Prostate gland (tissue), 2 donors: Measurements from ENCODE around the gene POTEH.
"Not testable (repeated sequence)": the region's sequence is repeated elsewhere in the genome, so short reads cannot be mapped to it uniquely, and the experiment has no call there.

Experiments used
- POLR2A ChIP-seq: fragments of 450-650 bp; IDR thresholded peaks from one replicate; pipeline ENCODE4 v1.6.1; 2016; ENCODE audit warnings: antibody characterized with exemption, mild to moderate bottlenecking
- TF ChIP-seq, protein P1 (sequence below), 4 experiments: fragments of 200-600 bp in 2 of 4; fragments of 450-650 bp in 2 of 4; sonication (generic) in 2 of 4; IDR thresholded peaks; 1 replicate in 3 of 4; 2 replicates in 1 of 4; pipeline ENCODE4 v1.5.1; 2016 to 2019; ENCODE audit warnings: antibody characterized with exemption in 4 of 4, mild to moderate bottlenecking in 2 of 4, moderate library complexity in 2 of 4

DNA sequence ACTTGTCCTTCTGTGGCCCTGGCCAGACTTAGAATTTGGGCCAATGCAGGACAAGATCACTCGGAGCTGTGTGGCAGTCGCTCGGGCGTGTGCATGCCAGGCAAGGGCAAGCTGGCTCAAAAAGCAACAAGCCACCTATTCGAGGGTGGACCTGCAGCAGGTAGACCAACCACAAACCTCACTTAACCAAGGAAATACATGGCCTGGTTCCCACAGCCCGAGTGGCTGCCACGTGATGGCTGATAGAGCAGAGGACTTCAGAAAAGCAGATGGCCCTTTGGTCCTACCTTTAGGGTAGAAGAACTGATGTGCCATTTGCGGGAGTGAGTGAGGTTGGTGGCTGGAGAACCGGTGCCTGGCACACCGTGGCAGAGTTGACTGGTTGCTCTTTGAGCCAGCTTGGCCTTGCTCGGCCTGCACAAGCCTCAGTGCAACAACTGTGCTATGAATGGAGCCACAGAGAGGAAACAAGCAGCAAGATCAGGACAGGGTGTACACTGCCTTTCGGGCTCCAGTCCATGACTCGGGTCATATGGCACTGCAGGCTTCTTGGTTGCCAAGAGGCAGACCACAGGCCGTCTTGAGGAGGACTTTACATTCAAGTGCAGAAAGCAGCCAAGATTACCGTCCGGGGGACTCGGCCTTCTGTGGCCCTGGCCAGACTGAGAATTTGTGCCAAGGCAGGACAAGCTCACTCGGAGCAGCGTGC is 39.5 kb downstream of the POTEH start:
- not testable (repeated sequence) for TF ChIP-seq POLR2A
- TF ChIP-seq, protein P1, sequence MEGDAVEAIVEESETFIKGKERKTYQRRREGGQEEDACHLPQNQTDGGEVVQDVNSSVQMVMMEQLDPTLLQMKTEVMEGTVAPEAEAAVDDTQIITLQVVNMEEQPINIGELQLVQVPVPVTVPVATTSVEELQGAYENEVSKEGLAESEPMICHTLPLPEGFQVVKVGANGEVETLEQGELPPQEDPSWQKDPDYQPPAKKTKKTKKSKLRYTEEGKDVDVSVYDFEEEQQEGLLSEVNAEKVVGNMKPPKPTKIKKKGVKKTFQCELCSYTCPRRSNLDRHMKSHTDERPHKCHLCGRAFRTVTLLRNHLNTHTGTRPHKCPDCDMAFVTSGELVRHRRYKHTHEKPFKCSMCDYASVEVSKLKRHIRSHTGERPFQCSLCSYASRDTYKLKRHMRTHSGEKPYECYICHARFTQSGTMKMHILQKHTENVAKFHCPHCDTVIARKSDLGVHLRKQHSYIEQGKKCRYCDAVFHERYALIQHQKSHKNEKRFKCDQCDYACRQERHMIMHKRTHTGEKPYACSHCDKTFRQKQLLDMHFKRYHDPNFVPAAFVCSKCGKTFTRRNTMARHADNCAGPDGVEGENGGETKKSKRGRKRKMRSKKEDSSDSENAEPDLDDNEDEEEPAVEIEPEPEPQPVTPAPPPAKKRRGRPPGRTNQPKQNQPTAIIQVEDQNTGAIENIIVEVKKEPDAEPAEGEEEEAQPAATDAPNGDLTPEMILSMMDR (IDR thresholded peaks at IDR 0.05), result not testable (repeated sequence)
